ENCODE results near the gene ITPR1. TPM values are rescaled to one million over a fixed set of nuclear protein-coding genes. Genes with fewer than 3 reads are reported as not detected.

The ITPR1 gene
- total RNA-seq, 3 donors from 2014 or later = 59.0 to 92.3 (median 88.9) TPM

- Mint-ChIP-seq H3K9me3 (no peaks in the 10 kb centered on the region), H3K4me3 (no peak overlapping the region), H3K4me1 (ENCODE audit: low read depth) (peaks cover 8% of the 10 kb centered on the region), H3K36me3 (ENCODE audit: insufficient read depth) (no peaks in the 10 kb centered on the region), H3K27me3 (ENCODE audit: low read depth) (no peaks in the 10 kb centered on the region)
- DNase-seq (no peak), ATAC-seq (no peak)
Measured at GRCh38 chr3:4573153-4573552, 80.0 kb downstream of the ITPR1 start.

- Mint-ChIP-seq H3K36me3 (ENCODE audit: insufficient read depth) (no peaks in the 10 kb centered on the region), H3K4me1 (ENCODE audit: low read depth) (peaks cover 9% of the 10 kb centered on the region), H3K27me3 (ENCODE audit: low read depth) (no peaks in the 10 kb centered on the region), H3K9me3 (no peaks in the 10 kb centered on the region), H3K4me3 (no peak overlapping the region)
- ATAC-seq (no peak), DNase-seq (no peak)
Measured at GRCh38 chr3:4574426-4574965, 81.3 kb downstream of the ITPR1 start.

GRCh38 chr3:4575381-4575780, 82.2 kb downstream of the ITPR1 start:
- no peak for ATAC-seq
- Mint-ChIP-seq H3K4me3 (no peak overlapping the region), H3K4me1 (ENCODE audit: low read depth) (peaks cover 9% of the 10 kb centered on the region), H3K27me3 (ENCODE audit: low read depth) (no peaks in the 10 kb centered on the region), H3K36me3 (ENCODE audit: insufficient read depth) (no peaks in the 10 kb centered on the region), H3K9me3 (no peaks in the 10 kb centered on the region)
- no peak for DNase-seq

GRCh38 chr3:4577721-4578120, 84.6 kb downstream of the ITPR1 start:
- Mint-ChIP-seq H3K36me3 (ENCODE audit: insufficient read depth) (no peaks in the 10 kb centered on the region), H3K27me3 (ENCODE audit: low read depth) (no peaks in the 10 kb centered on the region), H3K9me3 (no peaks in the 10 kb centered on the region), H3K4me1 (ENCODE audit: low read depth) (peaks cover 22% of the 10 kb centered on the region), H3K4me3 (no peak overlapping the region)
- ATAC-seq (no peak), DNase-seq (no peak)

- no peaks in the 10 kb centered on the region for H3K27me3 Mint-ChIP-seq (ENCODE audit: low read depth)
Measured at GRCh38 chr3:4580346-4581123, 87.4 kb downstream of the ITPR1 start.

GRCh38 chr3:4581124-4581424, 87.9 kb downstream of the ITPR1 start:
- no peaks in the 10 kb centered on the region for H3K9me3 Mint-ChIP-seq
- no peak overlapping the region for H3K4me3 Mint-ChIP-seq
- H3K4me1 Mint-ChIP-seq (ENCODE audit: low read depth) = peaks cover 46% of the 10 kb centered on the region
- no peaks in the 10 kb centered on the region for H3K27me3 Mint-ChIP-seq (ENCODE audit: low read depth)
- no peak for ATAC-seq
- no peaks in the 10 kb centered on the region for H3K36me3 Mint-ChIP-seq (ENCODE audit: insufficient read depth)
- no peak for DNase-seq

More at GRCh38 chr3:4580346-4581123, 87.4 kb downstream of the ITPR1 start:
- no peaks in the 10 kb centered on the region for H3K36me3 Mint-ChIP-seq (ENCODE audit: insufficient read depth)
- peaks cover 44% of the 10 kb centered on the region for H3K4me1 Mint-ChIP-seq (ENCODE audit: low read depth)
- H3K9me3 Mint-ChIP-seq = no peaks in the 10 kb centered on the region
- no peak for ATAC-seq
- no peak for DNase-seq
- H3K4me3 Mint-ChIP-seq = no peak overlapping the region

- no peak for DNase-seq
- Mint-ChIP-seq H3K4me1 (ENCODE audit: low read depth) (peaks cover 48% of the 10 kb centered on the region), H3K27me3 (ENCODE audit: low read depth) (no peaks in the 10 kb centered on the region), H3K4me3 (no peak overlapping the region), H3K36me3 (ENCODE audit: insufficient read depth) (no peaks in the 10 kb centered on the region), H3K9me3 (no peaks in the 10 kb centered on the region)
- ATAC-seq = no peak
Measured at GRCh38 chr3:4581498-4581897, 88.3 kb downstream of the ITPR1 start.

GRCh38 chr3:4581920-4582611, 88.9 kb downstream of the ITPR1 start:
- no peaks in the 10 kb centered on the region for H3K36me3 Mint-ChIP-seq (ENCODE audit: insufficient read depth)
- no peaks in the 10 kb centered on the region for H3K27me3 Mint-ChIP-seq (ENCODE audit: low read depth)
- no peaks in the 10 kb centered on the region for H3K9me3 Mint-ChIP-seq
- H3K4me3 Mint-ChIP-seq = no peak overlapping the region
- H3K4me1 Mint-ChIP-seq (ENCODE audit: low read depth) = peaks cover 54% of the 10 kb centered on the region
- ATAC-seq (no peak), DNase-seq (no peak)

GRCh38 chr3:4582624-4583023, 89.5 kb downstream of the ITPR1 start:
- Mint-ChIP-seq H3K27me3 (ENCODE audit: low read depth) (no peaks in the 10 kb centered on the region), H3K36me3 (ENCODE audit: insufficient read depth) (no peaks in the 10 kb centered on the region), H3K4me3 (no peak overlapping the region), H3K9me3 (no peaks in the 10 kb centered on the region), H3K4me1 (ENCODE audit: low read depth) (peaks cover 59% of the 10 kb centered on the region)
- no peak for DNase-seq
- no peak for ATAC-seq

- Mint-ChIP-seq H3K36me3 (ENCODE audit: insufficient read depth) (no peaks in the 10 kb centered on the region), H3K4me3 (no peak overlapping the region), H3K4me1 (ENCODE audit: low read depth) (peaks cover 65% of the 10 kb centered on the region), H3K9me3 (no peaks in the 10 kb centered on the region), H3K27me3 (ENCODE audit: low read depth) (no peaks in the 10 kb centered on the region)
- ATAC-seq = no peak
- DNase-seq = no peak
Measured at GRCh38 chr3:4583416-4583815, 90.3 kb downstream of the ITPR1 start.

GRCh38 chr3:4584456-4585249, 91.5 kb downstream of the ITPR1 start:
- H3K4me1 Mint-ChIP-seq (ENCODE audit: low read depth) = peaks cover 75% of the 10 kb centered on the region
- ATAC-seq (peak; percentile 74 to 78), DNase-seq (peak; percentile 5)
- peak overlapping the region; percentile 81 for H3K4me3 Mint-ChIP-seq
- H3K27me3 Mint-ChIP-seq (ENCODE audit: low read depth) = no peaks in the 10 kb centered on the region
- no peaks in the 10 kb centered on the region for H3K36me3 Mint-ChIP-seq (ENCODE audit: insufficient read depth)
- no peaks in the 10 kb centered on the region for H3K9me3 Mint-ChIP-seq

- H3K9me3 Mint-ChIP-seq = no peaks in the 10 kb centered on the region
- H3K27me3 Mint-ChIP-seq (ENCODE audit: low read depth) = no peaks in the 10 kb centered on the region
- DNase-seq = no peak
- no peaks in the 10 kb centered on the region for H3K36me3 Mint-ChIP-seq (ENCODE audit: insufficient read depth)
- no peak for ATAC-seq
- H3K4me3 Mint-ChIP-seq = no peak overlapping the region
- peaks cover 74% of the 10 kb centered on the region for H3K4me1 Mint-ChIP-seq (ENCODE audit: low read depth)
Measured at GRCh38 chr3:4586381-4586780, 93.2 kb downstream of the ITPR1 start.

- peaks cover 70% of the 10 kb centered on the region for H3K4me1 Mint-ChIP-seq (ENCODE audit: low read depth)
- H3K27me3 Mint-ChIP-seq (ENCODE audit: low read depth) = no peaks in the 10 kb centered on the region
- DNase-seq (no peak), ATAC-seq (no peak)
- H3K9me3 Mint-ChIP-seq = no peaks in the 10 kb centered on the region
- no peak overlapping the region for H3K4me3 Mint-ChIP-seq
- H3K36me3 Mint-ChIP-seq (ENCODE audit: insufficient read depth) = peaks cover 2% of the 10 kb centered on the region
Measured at GRCh38 chr3:4587061-4587837, 94.1 kb downstream of the ITPR1 start.

GRCh38 chr3:4587838-4588105, 94.6 kb downstream of the ITPR1 start:
- Mint-ChIP-seq H3K36me3 (ENCODE audit: insufficient read depth) (peaks cover 2% of the 10 kb centered on the region), H3K9me3 (no peaks in the 10 kb centered on the region), H3K4me3 (no peak overlapping the region), H3K27me3 (ENCODE audit: low read depth) (no peaks in the 10 kb centered on the region), H3K4me1 (ENCODE audit: low read depth) (peaks cover 65% of the 10 kb centered on the region)
- no peak for DNase-seq
- no peak for ATAC-seq

Data from activated T-cell treated with anti-CD3 and anti-CD28 coated beads, Interleukin-2, amount 50 U/mL, for 4 hours (primary cell).